EL (cell line): Measurements from ENCODE around the gene SEPTIN1.
A peak's percentile ranks its signal among the peaks of the same experiment; 100 is the strongest.

Experiments
- DNase-seq: peaks from one replicate; pipeline ENCODE4 v3.0.0-alpha.2; 2016

Gene SEPTIN1

DNA sequence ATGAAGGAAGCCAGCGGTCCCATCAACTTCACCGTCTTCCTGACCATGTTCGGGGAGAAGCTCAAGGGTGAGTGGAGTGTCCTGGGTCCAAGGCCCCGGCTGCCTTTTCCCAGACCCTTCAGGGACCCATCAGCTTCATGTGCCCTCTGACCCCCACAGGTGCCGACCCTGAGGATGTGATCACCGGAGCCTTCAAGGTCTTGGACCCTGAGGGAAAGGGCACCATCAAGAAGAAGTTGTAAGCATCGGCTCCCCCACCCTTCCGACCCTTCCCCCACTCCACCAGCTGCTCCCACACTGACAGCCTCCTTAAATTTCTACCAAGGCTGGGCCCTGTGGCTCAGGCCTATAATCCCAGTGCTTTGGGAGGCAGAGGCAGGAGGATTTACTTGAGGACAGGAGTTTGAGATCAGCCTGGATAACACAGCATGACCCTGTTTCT lies 5.9 kb downstream of the SEPTIN1 start:
- no peak for DNase-seq

DNA sequence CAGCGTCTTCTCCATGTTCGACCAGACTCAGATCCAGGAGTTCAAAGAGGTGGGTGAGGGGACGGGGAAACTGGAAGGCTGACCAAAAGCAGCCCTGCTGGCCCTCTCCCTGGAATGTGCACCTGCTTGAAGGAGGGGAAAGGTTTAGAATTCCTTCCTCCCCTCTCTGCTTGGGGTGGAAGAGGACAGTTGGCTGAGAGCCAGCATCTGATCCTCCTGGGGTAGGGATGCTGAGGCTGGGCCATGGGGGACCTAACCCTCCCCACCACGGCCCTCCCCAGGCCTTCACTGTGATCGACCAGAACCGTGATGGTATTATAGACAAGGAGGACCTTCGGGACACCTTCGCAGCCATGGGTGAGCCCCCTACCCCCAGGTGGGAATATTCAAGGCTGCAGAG lies 6.5 kb downstream of the SEPTIN1 start:
- no peak for DNase-seq

DNA sequence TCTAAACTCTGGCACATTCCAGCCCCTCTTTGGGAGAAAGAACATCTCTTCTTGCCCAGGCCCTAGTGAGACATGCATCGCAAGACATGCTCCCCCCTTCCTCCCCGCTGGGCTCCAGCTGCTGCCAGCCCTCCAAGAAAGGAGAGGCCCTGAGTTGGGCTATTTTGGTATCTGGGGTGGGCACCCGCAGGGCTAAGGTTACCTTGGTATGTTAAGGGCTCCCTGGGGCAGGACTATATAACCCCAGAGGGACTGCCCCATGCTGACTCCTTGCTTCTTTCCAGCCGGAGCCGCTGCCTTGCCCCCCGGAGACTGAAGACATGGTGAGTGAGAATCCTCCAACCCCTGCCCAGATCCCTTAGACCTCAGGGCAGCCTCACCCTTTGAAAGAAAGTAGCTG lies 7.8 kb downstream of the SEPTIN1 start, which contains the start of gene MYL11:
MYL11 (plus strand) TSS at position 265 of the 400 bp plus-strand sequence; CDS start at position 321, 56 bp downstream.
- no peak for DNase-seq

DNA sequence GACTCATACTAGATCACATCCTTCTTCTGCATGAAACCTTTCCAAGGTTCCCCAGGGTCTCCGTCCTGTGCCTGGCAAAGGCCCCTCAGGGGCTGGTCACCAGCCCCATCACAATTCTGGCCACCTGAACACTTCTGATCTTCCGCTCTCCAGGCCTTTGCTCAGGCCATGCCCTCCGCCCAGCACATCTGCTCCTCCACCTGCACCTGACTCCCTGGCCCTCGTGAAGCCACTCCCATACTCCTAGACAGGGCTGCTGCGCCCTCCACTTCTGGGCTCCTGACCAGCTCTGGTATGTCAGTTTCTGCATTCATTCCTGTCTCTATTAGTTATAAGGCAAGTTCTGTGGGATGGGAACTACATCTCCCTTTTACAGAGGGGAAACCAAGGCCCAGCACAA lies 9.6 kb downstream of the SEPTIN1 start:
- DNase-seq: no peak

DNA sequence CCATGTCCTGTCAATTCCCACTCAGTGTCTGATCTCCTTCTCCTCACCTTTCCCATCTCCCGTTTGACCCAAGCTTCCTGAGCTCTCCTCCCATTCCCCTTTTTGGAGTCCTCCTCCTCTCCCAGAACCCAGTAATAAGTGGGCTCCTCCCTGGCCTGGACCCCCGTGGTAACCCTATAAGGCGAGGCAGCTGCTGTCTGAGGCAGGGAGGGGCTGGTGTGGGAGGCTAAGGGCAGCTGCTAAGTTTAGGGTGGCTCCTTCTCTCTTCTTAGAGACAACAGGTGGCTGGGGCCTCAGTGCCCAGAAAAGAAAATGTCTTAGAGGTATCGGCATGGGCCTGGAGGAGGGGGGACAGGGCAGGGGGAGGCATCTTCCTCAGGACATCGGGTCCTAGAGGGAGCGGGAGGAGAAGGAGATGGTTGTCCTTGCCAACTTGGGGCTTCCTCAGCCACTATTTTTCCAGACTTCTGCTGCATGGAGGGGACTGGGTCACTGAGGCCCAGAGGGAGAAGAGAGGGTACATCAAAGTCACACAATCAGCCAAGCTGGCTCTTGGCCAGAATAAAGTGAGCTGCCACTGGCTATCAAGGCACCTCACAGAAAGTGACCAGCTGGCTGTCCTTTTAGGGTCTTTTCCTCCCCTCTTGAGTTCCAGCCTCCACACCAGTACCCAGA lies 10.2 kb downstream of the SEPTIN1 start:
- no peak for DNase-seq

DNA sequence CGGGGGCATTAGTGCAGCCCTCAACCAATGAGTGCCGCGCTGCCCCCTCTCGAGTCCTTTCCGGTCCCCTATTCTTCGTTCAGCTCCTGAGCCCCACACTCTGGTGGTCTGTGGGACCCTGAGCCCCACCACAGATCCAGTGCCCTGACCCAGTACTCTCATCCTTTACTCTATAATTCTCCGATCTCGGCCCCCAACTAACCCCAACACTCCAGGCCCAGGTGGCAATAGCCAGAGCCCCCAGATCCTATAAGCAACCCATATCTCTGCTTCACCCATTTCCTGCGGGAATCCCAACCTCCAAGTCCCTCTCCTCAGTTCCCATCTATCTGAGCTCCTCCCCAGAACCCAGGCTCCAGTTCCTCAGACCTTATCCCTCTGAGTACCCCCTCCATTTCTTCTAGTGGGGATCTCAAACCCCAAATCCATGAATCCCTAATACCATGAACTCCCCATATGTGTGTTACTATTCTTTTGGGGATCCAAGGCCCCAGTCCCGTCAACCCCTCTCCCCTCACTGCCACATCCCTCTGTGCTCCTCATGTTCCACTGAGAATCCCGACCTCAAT lies 11.0 kb downstream of the SEPTIN1 start:
- no peak for DNase-seq

DNA sequence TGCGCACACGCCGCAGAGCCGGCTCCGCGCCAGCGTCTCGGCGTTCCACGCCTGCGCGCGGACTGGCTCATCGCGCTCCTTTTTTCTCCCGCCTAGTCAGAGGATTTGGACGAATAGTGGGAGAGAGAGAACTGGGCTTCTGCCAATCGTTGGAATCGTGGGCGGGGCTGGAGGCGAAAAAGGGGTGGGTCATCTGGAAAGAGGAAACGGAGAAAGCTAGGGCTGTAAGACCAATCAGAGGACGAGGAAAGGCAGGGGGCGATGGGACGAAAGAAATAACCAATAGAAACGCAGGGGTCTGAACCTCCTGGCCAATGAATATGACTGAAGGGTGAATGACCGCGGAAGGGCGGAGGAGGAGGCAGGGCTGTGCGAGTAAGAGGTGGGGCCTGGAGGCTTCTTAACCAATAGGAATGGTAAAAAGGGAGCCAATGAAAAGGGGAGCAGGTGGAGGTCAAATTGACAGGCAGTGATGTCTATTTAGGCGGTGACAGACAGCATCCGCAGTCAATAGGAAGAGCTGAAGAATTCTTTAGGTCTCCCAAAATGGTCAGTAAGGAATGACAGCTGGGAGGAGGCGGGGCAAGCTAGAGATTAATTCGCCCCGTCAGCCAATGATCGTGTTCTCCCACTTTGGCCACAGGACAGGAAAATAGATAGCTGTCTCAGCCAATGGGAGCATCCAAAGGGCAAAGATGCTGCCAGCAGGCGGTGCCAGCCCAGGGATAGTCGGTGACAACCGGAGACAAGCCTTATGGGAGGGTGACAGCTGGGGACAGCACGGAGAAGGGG lies 11.7 kb downstream of the SEPTIN1 start, which contains the start of gene TBC1D10B:
TBC1D10B (minus strand) TSS at position 39 of the 792 bp plus-strand sequence. CDS start 311 bp downstream, outside the sequence.
- peak; percentile 100 for DNase-seq

DNA sequence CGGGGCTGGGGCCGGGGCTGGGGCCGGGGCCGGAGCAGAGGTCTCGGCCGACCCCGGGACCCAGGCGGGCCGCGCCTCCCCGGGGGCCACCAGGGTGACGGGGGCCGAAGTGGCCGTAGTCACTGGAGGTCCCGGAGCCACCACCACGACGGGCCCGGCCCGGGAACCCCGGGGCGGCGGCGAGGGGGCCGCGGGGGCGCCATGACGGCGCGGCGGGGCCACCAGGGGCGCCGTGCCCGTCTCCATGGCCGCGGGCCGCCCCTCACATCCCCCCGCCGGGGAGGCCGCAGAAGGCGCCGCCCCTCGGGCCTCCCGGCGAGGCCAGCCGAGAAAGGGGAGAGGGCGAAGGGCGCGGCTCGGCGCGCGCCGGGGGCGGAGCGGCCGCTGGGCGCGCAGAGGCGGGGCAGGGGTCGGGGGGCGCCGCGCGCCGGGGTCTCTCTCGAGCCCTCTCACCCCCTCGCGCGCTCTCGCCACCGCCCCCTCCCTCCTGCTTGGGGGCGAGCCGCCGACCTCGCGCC lies 12.4 kb downstream of the SEPTIN1 start:
- DNase-seq: no peak

DNA sequence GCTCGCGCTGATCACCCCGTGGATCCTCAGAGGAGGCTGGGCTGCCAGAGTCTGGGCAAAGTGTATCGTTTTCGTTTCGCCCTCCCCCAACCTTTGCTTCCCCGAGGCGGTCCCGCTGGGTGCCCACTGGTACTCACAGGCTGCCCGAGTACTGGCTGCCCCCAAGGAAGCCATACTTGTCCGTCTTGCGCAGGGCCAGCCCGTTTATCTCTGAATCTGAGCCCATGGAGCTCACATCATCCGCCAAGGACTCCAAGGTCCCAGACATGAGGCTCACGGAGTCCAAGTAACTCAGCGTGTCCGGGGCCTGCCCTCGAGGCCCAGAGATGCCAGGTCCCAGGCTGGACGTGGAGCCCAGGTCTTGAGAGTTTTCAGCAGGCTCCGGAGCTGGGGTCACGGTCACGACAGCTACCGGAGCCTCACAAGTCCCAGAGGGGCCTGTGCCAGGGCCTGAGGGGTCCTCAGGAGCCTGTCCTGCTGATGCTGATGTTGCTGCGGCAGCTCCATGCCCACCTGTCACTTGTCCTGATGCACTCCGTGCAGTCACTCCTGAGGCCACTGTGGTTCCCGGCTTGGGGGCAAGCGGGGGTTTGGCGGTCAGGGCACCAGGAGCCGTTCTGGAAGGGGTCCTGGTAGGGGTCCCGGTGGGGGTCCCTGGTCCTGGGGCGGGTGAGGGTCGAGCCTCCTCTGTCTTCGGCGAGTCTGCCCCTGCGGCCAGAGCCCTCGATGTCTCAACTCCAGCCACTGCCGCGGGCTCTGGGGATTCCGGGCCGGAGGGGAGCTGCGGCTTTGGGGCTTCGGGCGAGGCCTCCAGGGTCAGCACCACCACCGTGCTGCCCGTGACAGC lies 13.0 kb downstream of the SEPTIN1 start:
- DNase-seq: peak; percentile 21

DNA sequence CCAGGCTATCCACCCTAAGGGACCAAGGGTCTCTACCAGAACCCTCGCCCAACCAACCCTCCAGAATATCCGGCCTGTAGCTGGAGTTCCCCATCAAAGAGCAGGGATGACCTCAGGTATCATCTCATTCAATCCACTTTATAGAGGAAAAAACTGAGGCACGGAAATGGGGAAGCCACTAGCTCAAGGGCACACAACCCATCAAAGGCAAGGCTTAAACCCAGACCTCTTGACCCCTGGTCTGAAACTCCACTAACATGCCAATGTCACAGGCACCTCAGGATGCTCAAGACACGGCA lies 13.6 kb downstream of the SEPTIN1 start:
- DNase-seq: no peak

DNA sequence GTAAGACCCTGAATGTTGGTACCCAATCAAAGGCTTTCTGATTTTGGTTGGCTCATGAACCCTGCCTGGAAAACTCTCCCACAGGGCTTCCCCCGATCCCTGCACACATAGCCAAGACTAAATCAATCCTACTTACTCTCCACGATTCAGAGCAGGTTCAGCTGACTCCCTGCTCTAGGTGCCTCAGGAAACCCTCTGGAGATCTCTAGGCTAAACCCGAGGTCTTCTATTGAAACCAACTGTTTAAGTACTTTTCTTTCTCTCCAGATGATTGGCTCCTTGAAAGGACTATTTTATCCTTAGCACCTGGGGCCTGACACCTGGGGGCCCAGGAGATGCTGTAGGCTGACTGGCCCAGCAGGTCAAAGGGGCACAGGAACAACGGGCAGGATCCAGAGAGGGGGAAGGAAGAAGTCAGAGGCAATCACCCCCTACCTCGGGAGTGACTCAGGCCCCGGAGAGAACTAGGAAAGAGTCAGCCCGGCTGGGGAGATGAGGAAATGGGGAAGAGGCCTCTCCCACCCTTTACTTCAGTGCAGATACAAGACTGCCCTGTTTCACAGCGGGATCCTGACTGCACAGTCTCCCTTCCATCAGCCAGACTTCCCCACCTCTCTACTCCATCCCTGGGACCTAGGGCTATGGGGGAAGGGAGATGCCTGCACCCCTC lies 14.1 kb downstream of the SEPTIN1 start:
- DNase-seq: peak; percentile 70

DNA sequence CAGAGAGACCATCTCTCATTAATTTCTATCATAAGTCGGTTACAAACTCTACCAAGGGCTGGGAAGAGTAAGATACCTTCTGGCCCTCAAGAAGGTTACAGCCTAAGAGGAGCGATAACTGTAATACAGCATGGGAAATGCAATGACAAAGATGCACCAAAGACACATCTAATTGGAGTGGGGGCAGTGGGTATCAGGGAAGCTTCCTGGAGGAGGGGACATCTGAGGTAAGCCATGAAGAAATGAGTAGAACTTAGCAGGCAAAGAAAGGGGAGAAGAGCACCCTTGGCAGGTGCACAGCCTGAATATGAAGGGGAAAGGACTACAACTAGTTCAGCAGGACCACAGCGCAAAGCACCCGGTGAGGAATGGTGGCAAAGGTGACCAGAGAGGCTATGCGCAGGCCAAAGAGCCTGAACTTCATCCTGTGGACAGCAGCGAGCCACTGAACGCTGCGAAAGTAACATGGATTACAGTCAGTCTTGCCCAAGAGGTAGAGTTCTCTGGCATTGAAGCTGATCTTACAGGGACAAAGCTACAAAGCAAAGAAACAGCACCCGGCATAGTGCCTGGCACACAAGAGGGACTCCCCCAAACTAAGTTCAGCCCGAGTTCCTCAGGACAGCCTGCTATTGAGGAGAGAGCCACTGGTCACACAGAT lies 14.9 kb downstream of the SEPTIN1 start:
- DNase-seq: no peak

DNA sequence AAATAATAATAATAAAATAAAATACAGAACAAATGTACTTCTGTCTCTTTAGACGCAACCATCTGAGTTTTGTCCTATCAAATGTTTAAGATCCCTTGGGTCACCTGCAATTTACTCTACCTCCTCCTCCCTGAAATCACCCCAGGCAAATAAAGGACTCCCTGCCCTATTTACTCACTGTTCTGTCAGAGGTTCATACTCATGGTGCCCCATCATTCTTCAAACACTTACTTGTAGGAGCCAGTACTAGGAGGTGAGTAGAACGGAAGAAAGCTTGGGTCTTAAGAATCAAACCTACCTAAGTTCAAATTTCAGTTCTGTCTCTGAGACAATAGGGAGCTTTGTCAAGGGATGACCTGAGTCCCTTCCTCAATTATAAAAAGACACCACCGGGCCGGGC lies 15.8 kb downstream of the SEPTIN1 start:
- no peak for DNase-seq

DNA sequence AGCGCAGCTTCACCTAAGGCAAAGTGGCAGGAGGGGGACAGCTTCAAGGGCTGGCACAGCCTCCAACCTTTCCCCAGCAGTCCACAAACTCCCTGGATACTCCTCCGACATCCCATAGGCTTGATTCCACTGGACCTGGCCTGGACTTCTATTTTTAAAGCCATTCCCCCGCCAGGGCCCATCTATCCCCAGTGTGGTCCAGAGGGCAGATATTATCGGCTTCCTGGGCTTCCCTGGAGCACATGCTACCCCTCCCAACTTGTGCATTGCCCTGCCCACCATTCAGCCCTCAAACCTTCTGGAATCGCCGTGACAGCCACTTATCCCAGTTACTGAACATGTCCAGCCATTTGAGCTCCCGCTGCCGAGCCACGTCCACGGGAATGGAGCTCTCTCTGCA lies 17.2 kb downstream of the SEPTIN1 start:
- no peak for DNase-seq

DNA sequence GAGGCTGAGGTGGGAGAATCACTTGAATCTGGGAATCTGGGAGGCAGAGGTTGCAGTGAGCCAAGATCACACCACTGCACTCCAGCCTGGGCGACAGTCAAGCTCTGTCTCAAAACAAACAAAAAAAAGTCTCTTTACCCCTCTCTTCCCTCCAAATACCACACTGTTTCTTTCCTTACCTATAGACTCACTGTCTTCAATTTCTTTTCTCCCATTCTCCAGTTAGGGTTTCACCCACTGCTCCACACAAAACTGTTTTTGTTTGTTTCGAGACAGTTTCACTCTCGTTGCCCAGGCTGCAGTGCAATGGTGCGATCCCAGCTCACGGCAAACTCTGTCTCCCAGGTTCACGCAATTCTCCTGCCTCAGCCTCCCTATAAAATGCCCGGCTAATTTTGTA lies 21.2 kb downstream of the SEPTIN1 start:
- DNase-seq: no peak

DNA sequence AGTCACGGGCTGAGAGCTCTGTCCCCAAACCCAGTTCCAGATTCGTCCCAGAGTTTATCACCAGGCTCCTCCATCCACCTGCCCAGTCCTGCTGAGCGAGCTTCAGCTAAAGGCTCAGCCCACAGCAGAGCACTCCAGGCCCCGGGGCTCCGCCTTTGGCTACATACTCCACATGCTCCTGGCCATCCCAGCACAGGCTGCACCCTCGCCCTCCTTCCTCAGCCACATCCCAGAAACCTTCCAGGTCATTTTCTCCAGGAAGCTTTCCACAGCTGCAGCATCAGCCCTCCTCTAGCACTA lies 22.5 kb downstream of the SEPTIN1 start:
- no peak for DNase-seq

DNA sequence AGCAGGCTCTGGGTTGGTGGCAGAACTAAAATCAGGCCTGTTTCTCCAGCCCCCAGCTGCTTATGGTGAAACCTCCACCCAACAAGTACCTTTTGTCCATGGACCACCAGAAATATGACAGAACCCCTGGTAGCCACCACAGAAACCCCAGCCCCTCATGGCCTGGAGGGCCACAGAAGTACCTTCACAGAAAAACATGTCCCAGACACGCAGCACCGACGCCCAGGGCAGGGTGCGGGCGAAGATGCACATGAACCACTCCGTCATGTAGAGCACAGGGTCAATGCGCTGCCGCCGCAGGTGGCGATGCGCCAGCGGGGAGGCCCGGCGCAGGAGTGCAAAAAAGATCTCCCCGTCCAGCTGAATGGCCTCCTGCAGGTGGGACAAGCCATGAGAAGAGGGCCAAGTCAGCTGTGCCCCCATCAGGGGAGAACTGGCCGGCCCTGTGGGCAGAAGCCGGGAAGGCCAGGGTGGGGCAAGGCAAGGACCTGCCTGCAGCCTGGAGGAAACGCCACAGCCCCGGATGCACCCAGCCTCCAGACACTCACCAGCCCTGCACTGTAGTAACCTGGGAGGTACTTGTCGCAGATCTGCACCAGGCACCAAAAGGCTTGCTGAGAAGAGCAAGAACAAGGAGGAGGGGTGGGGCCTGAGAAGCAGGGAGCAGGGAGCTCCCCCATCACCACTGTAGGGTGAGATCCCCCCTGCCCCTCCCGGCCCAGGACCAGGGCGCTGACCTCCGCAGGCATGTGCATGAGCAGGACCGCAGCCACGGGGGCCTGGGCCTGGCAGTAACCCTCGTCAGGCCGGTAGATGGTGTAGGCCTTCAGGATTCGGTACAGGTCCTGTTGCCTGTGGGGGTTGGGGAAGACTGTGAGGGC lies 23.1 kb downstream of the SEPTIN1 start:
- no peak for DNase-seq

DNA sequence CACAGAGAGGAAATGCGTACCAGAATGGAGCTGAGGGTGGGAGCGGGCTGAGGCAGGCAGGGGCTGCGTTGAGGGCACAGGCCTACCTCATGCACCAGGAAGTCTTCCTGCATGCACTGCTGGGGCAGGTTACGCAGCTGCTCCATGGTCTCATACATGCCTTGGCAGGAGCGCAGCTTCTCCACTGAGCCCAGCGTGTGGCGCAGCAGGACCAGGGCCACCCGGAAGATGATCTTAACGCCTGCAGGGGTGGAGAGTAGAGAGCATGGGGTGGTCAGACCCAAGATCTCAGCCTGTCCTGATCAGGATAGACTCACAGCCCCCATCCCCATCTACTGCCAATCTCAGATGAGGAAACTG lies 23.8 kb downstream of the SEPTIN1 start:
- no peak for DNase-seq

DNA sequence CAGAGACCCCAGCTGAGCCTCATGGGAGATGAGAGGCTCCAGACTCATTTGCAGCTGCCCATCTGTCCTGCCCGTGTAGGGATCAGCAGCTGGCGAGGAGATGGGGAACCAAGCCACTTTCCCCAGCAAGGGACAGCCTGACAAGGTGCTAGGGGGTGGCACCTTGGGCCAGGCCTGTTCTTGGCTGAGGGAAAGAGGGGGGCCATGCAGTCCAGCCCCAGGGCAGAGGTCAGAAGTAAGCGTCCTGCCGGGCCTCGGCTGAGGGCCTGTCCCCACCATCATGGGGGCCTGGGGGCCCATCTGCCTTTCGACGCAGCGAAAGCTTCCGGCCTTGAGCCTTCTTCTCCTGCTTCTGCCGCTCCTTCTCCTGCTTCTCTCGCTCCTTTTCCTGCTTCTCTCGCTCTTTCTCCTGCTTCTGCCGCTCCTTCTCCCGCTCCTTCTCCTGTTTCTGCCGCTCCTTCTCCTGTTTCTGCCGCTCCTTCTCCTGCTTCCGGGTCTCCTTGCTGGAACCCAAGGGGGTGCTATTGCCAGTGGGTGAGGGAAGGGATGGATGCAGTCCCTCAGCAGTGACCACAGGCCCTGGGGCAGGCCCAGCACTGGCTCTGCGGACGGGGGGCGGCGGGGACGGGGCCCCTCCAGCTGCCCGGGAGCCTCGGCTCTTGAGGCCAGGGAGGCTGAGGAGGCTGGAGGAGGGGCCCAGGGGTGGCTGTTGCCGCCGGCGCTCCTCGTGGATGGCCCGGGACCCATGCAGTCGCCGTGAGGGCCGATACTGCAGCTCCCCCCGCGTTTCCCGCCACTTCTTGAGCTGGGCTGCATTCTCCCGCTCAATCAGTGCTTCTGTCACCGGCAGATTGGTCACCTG lies 24.4 kb downstream of the SEPTIN1 start:
- no peak for DNase-seq
